Measurements from ENCODE around the gene GBA2.

GBA2 gene

GRCh38 chr9:35718721-35719511 lies 30.1 kb downstream of the GBA2 start:
- in situ Hi-C loops (cut with MboI; ENCODE audit: low sequenced_read_pairs): loop anchor here (25.0 kb wide), 1 partner anchor 657 kb away; the partner anchor contains the start of gene VCP

DNA sequence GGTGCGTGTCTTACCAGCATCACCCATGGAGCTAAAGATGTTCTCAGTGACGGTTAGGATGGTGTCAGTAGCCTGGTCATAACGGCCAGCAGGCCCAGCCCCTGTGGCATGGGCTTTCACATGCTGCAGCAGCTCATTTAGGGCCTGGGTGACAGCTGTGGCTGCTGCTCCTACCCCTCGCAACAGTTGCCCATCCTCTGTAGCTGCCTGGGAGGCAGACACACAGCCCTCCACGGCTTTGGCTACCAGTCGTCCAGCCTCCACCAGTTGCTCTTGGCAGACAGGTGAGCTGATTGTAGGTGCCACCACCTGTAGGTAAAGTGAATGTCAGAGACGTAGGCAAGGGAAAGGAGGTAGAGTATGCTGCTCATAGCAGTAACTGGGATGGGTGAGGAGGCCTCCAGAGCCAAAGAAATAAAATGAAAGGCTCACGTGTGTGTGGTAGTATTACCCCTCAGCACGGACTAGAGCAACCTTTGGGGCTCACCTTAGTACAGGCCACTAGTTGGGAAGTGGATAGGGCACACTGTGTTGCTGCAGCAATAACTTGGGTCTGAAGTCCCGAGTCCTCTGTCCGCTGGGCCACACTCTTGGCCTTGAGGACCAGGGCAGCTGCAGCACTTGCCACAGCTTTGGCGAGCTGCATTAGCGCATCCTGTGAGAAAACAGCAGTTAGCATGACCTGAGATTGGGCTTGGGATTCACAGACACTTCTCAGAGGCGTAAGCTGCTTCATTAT lies 31.7 kb downstream of the GBA2 start:
- in situ Hi-C loops (cut with MboI; ENCODE audit: low sequenced_read_pairs): loop anchor here (25.0 kb wide), 1 partner anchor 655 kb away; the partner anchor contains the start of gene VCP

DNA sequence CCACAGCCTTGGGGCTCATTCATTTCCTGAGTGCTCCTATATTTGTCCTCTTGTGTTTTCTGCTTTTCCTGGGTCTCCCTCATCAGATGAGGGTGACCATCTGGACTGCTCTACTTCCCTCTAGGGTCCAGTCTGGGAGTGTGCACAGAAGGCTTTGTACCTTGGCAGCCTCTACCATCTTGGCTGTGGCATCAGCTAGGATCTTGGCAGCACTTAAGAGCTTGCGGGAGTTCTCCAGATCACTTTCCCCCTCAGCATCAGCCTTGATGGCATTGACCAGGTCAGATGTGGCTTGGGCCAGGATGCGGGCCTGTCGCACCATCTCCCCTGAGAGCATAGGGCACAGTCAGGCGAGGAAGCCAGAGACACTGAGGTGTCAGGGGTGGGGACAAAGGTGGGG lies 32.8 kb downstream of the GBA2 start:
- in situ Hi-C loops (cut with MboI; ENCODE audit: low sequenced_read_pairs): loop anchor here (25.0 kb wide), 1 partner anchor 654 kb away; the partner anchor contains the start of gene VCP

DNA sequence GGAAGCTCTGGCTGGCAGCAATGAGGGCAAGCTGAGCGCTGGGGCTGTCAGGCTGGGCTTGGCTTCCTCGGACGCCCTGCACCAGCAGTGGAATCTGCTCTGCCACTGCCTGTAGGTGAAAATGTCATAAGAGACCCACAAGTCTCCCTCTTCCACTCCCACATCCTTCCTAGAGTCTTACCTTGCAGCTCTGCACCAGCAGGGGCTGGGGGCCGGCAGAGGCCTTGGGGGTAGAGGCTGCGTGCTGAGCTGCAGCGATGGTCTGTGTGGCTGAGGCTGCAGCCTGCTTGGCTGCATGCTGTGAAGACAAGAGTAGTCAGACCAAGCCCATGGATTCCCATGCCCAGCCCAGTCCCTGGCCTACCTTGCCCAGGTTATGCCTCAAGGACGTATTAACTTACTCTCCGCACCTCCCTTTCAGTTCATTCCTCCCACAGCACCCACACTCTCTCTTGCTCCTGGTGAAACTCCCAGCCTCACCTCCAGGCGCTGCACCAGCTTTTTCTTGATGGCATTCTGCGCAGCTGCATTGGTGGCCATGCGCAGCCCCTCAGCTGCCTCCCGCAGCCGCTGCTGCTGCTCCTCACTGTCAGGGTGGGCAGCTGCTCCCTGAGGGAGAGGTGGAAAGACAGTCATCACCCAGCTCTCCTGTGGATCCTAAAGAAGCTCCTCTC lies 34.3 kb downstream of the GBA2 start:
- in situ Hi-C loops (cut with MboI; ENCODE audit: low sequenced_read_pairs): loop anchor here (25.0 kb wide), 1 partner anchor 652 kb away; the partner anchor contains the start of gene VCP

GRCh38 chr9:35714123-35714522 lies 34.9 kb downstream of the GBA2 start:
- in situ Hi-C loops (cut with MboI; ENCODE audit: low sequenced_read_pairs): loop anchor here (25.0 kb wide), 1 partner anchor 652 kb away; the partner anchor contains the start of gene VCP

DNA sequence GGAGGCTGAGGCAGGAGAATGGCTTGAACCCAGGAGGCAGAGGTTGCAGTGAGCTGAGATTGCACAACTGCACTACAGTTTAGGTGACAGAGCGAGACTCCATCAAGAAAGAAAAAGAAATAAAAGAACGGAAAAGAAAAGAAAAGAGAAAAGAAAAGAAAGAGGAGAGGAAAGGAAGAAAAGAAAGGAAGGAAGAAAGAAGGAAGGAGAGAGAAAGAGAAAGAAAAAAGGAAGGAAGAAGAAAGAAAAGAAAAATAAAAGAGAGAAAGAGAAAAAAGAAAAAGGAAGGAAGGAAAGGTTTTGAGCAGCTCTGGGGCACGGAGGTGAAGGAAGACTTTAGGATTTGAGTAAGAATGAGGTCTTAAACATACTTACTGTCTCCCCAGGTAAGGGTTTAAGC lies 35.5 kb downstream of the GBA2 start:
- in situ Hi-C loops (cut with MboI; ENCODE audit: low sequenced_read_pairs): loop anchor here (25.0 kb wide), 1 partner anchor 651 kb away; the partner anchor contains the start of gene VCP

DNA sequence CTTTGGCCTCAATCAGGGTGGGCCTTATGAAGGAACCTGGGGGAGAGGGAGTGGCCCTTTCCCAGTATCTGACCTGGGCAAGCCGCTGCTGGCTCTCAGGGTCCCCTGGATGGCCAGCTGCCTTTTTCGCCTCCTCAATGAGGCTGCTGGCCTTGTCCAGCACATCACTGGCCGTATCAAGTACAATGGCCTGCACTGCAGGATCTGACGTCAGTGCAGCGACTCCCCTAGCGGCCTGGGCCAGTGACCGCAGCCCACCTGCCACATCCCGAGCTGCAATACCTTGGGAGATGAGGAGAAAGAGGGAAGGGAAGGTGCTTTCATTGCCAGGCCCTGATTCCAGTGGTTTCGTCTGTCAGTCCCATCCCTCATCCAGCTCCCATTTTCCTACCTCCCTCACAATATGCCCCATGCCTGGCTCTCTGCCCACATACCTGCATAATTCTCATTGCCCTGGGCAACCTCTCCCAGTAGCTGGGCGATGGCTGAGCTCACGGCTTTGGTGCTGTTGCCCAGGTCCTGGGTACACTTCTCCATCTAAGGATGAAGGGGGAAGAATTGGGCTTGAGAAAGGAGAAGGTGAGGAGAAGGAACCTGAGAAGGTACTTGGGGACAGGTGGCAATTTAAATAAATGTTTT lies 36.1 kb downstream of the GBA2 start:
- in situ Hi-C loops (cut with MboI; ENCODE audit: low sequenced_read_pairs): loop anchor here (25.0 kb wide), 1 partner anchor 651 kb away; the partner anchor contains the start of gene VCP

DNA sequence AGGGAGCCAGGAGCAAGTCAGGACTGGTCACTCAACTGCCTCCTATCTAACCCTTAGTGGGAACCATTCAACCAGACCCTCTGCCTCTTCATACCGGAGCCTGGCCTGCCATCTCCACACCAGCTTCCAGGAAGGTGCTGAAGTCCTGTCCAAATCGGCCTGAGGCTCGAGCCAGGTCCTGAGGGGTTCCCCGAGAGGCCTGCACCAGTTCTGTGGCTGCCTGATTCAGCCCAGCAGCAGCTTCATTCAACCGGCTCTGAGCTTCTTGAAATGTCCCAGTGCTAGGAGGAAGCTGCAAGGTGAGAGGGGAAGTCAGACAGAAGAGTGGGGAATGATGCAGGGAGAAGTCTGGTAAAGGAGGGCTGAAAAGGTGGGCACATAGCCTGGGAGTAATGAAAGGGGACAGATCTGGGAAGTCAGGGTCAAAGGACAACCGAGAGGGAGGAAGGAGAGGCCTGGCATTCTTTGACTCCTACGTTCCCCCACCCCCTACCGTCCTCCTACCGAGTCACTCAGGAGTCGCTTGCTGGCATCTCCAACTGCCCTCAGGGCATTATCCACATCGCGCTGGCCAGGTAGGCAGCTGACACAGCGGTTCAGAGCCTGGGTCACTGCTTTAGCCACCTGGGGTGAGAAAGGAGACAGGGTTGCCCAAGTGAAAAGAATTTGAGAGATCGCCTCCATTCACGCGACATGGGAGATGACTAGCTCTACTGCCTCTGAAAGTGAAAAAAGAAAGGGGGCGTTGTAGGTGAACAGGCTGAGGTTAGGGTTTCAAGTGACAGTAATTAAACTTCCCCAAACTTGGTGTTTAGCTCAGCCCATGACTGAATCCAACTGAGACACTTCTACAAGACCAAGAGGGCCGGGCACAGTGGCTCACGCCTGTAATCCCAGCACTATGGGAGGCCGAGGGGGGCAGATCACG lies 37.3 kb downstream of the GBA2 start:
- in situ Hi-C loops (cut with MboI; ENCODE audit: low sequenced_read_pairs): loop anchor here (25.0 kb wide), 1 partner anchor 649 kb away; the partner anchor contains the start of gene VCP

DNA sequence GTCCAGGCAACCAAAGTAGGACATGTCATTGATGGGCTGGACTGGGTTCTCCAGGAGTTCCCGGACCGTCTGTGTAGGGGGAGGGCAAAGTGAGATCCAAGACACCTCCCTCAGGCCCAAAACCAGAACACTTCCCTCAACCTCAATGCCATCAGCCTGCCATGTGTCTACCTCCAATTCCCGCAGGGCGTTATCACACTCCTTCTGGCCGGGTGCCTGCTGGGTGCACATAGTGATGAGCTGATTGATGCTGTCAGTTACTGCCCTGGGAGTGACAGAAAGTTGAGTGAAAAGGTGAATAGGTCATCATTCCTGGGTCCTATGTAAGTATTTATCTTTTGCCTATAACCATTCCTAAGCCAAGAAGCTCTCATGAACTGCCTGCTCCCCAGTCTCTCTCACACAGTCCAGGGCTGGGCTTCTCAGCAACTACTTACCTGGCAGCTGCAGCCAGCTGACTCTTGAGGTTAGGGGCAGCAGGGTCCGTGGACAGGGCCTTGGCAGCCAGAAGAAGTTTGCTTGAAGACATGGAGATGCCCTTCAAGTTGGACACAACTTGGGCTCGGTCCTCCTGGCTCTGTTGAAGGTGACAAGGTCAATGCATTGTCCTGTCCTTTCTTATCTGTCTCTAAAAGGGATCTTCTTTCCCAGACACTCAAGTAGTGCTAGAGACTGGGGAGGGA lies 38.1 kb downstream of the GBA2 start:
- in situ Hi-C loops (cut with MboI; ENCODE audit: low sequenced_read_pairs): loop anchor here (25.0 kb wide), 1 partner anchor 649 kb away; the partner anchor contains the start of gene VCP

DNA sequence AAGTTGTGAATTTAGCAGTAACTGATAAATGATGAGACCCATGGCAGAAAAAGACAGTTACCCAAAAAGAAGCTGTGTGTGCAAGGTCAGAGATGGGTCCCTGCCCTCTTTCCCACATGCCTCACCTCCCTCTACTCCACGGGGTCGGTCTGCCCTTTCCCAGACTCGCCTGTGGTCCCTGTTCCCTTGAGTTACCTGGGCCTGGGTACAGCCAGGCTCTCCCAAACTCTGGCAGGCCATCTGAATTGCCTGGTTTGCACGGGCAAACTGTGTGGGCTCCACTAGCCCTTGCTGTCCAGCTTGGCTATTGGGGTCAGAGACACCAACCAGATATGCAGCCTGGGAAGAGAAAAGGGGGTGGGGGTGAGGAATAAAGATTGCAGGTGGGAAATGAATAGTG lies 40.9 kb downstream of the GBA2 start:
- in situ Hi-C loops (cut with MboI; ENCODE audit: low sequenced_read_pairs): loop anchor here (25.0 kb wide), 1 partner anchor 646 kb away; the partner anchor contains the start of gene VCP

GRCh38 chr9:35706951-35707350 lies 42.1 kb downstream of the GBA2 start:
- in situ Hi-C loops (cut with MboI; ENCODE audit: low sequenced_read_pairs): loop anchor here (25.0 kb wide), 1 partner anchor 645 kb away; the partner anchor contains the start of gene VCP

- in situ Hi-C loops (cut with MboI; ENCODE audit: low sequenced_read_pairs): loop anchor here (25.0 kb wide), 1 partner anchor 644 kb away; the partner anchor contains the start of gene VCP
Observed at GRCh38 chr9:35705836-35706430, 43.1 kb downstream of the GBA2 start.

- in situ Hi-C loops (cut with MboI; ENCODE audit: low sequenced_read_pairs): loop anchor here (25.0 kb wide), 1 partner anchor 643 kb away; the partner anchor contains the start of gene VCP
Observed at GRCh38 chr9:35705372-35705771, 43.7 kb downstream of the GBA2 start.

DNA sequence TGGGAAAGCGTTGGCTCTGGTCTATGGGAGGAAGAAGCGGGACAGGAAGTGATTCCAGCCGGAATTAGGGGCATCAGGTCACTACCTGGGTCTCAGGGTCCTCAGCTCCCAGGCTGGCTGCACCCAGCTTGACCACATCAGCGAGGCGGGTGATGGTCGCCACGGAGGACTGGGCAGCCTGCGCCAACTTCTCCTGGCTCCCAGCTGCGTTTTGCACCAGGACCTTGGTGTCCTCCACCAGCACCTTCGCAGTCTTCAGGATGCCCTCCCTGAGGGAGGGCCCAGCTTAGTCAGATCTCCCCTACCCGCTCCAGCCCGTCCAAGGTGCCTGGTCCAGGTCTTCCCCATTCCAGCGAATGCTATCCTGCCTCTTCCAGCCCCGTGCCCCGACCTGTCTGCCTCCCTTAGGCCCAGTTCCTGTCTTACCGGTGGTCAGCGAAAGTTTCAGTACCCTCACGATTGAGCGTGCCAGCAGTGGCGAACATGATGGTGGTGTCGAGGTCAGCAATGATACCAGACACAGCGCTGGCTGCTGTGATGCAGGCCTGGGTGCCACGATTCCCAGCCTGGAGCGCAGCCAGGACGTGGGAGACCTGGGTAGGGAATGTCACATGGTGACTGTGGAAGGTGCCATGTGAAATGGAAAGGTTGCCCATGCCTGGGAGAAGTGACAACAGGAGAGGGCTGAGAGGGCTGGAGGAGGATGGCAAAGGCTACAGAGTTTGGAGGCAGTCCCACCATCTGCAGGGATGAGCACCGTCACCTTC lies 44.9 kb downstream of the GBA2 start:
- in situ Hi-C loops (cut with MboI; ENCODE audit: low sequenced_read_pairs): loop anchor here (25.0 kb wide), 1 partner anchor 642 kb away; the partner anchor contains the start of gene VCP

DNA sequence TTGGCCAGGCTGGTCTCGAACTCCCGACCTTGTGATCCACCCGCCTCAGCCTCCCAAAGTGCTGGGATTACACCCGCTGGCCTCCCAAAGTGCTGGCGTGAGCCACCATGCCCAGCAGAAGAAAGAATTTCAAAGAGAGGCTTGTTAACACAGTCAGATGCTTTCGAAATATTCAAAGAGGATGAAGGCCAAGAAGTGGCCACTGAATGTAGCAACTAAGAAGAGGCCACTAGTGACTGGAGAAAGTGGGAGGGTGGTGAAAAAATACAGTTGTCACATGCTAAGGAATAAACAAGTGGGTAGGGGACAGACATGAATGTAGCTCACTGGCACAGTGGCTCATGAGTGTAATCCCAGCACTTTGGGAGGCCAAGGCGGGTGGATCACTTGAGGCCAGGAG lies 46.3 kb downstream of the GBA2 start:
- in situ Hi-C loops (cut with MboI; ENCODE audit: low sequenced_read_pairs): loop anchor here (25.0 kb wide), 1 partner anchor 640 kb away; the partner anchor contains the start of gene VCP

- in situ Hi-C loops (cut with MboI; ENCODE audit: low sequenced_read_pairs): loop anchor here (25.0 kb wide), 1 partner anchor 639 kb away; the partner anchor contains the start of gene VCP
Observed at GRCh38 chr9:35700942-35701341, 48.1 kb downstream of the GBA2 start.

GRCh38 chr9:35700031-35700430 lies 49.0 kb downstream of the GBA2 start:
- in situ Hi-C loops (cut with MboI; ENCODE audit: low sequenced_read_pairs): loop anchor here (25.0 kb wide), 1 partner anchor 638 kb away; the partner anchor contains the start of gene VCP

Measured in HL-60/S4 treated with retinoic acid at 250 ng/mL for 4 days and 3 days (cell line).